Hepatocyte (in vitro differentiated cells): ENCODE measurements around the gene EFEMP2. TPM values are rescaled to one million over a fixed set of nuclear protein-coding genes. Genes with fewer than 3 reads are reported as not detected.

Experiments used
- DNase-seq: peaks from one replicate; pipeline ENCODE4 v3.0.0-alpha.2; 2016; ENCODE audit warnings: low spot score
- H2AFZ ChIP-seq: fragments of 200-600 bp; sonication (generic); 2 replicates; pipeline ENCODE4 v1.6.0; 2016; ENCODE audit warnings: antibody characterized with exemption, mild to moderate bottlenecking
- H3K27ac ChIP-seq: fragments of 200-600 bp; sonication (generic); 2 replicates; pipeline ENCODE4 v1.5.1; 2016; ENCODE audit warnings: mild to moderate bottlenecking
- H3K27me3 ChIP-seq: fragments of 200-600 bp; sonication (generic); 2 replicates; pipeline ENCODE4 v1.6.1; 2016
- H3K36me3 ChIP-seq: fragments of 200-600 bp; sonication (generic); replicated peaks from 2 replicates; pipeline ENCODE4 v1.5.1; 2016; ENCODE audit warnings: low read depth; ENCODE audit not compliant: insufficient read depth
- H3K4me1 ChIP-seq: fragments of 200-600 bp; sonication (generic); 2 replicates; pipeline ENCODE4 v1.5.1; 2016; ENCODE audit warnings: mild to moderate bottlenecking, moderate library complexity; ENCODE audit not compliant: insufficient read depth
- H3K4me2 ChIP-seq: fragments of 200-600 bp; sonication (generic); 2 replicates; pipeline ENCODE4 v1.6.0; 2016
- H3K4me3 ChIP-seq: fragments of 200-600 bp; sonication (generic); 2 replicates; pipeline ENCODE4 v1.5.1; 2016; ENCODE audit warnings: mild to moderate bottlenecking
- H3K79me2 ChIP-seq: fragments of 200-600 bp; sonication (generic); 2 replicates; pipeline ENCODE4 v1.6.0; 2017; ENCODE audit warnings: mild to moderate bottlenecking
- H3K9me2 ChIP-seq: fragments of 200-600 bp; sonication (generic); replicated peaks from 2 replicates; pipeline ENCODE4 v1.6.0; 2017; ENCODE audit warnings: mild to moderate bottlenecking; ENCODE audit not compliant: insufficient read depth
- H3K9me3 ChIP-seq: fragments of 200-600 bp; sonication (generic); 2 replicates; pipeline ENCODE4 v1.5.1; 2016; ENCODE audit warnings: low read depth, mild to moderate bottlenecking
- H4K20me1 ChIP-seq: fragments of 200-600 bp; sonication (generic); 2 replicates; pipeline ENCODE4 v1.6.0; 2016; ENCODE audit warnings: mild to moderate bottlenecking; ENCODE audit not compliant: insufficient read depth, poor library complexity, severe bottlenecking
- EZH2 ChIP-seq: fragments of 200-600 bp; sonication (generic); IDR thresholded peaks from 2 replicates; pipeline ENCODE4 v1.6.1; 2016; ENCODE audit warnings: antibody characterized with exemption, mild to moderate bottlenecking, borderline replicate concordance
- EZH2phosphoT487 ChIP-seq: fragments of 200-600 bp; sonication (generic); IDR thresholded peaks from one replicate; pipeline ENCODE4 v1.6.1; 2018; ENCODE audit warnings: antibody characterized with exemption, mild to moderate bottlenecking, low read depth, moderate library complexity; ENCODE audit not compliant: unreplicated experiment, severe bottlenecking
- WGBS: methylation state at CpG from one replicate; pipeline ENCODE4 v1.1.6; 2016; ENCODE audit warnings: low lambda C conversion rate; ENCODE audit errors: missing lambda C conversion rate; 5-methylcytosine and 5-hydroxymethylcytosine counted together
- polyA plus RNA-seq: library from polyadenylated mRNA; unstranded; fragments of >200 nt; fragmentation: Nextera tagmentation; extraction: Ambion mirVana; gene quantifications from 2 replicates; pipeline ENCODE4 v1.2.1, GENCODE V29; 2016
- total RNA-seq: library from RNA; depleted of rRNA; stranded (reverse); fragments of >200 nt; gene quantifications from 2 replicates; pipeline ENCODE4 v1.2.3, GENCODE V29; 2014
- TF ChIP-seq, protein P1 (sequence below): fragments of 200-600 bp; sonication (generic); IDR thresholded peaks from 2 replicates; pipeline ENCODE4 v1.5.1; 2016; ENCODE audit warnings: antibody characterized with exemption, mild to moderate bottlenecking; ENCODE audit not compliant: poor library complexity

EFEMP2 gene
- total and polyA plus RNA-seq, 2 experiments from 2014 or later, result 65.2 to 197 TPM

GRCh38 chr11:65884716-65885092, 12.1 kb upstream of the EFEMP2 start:
- no peak for TF ChIP-seq EZH2phosphoT487
- TF ChIP-seq, protein P1, sequence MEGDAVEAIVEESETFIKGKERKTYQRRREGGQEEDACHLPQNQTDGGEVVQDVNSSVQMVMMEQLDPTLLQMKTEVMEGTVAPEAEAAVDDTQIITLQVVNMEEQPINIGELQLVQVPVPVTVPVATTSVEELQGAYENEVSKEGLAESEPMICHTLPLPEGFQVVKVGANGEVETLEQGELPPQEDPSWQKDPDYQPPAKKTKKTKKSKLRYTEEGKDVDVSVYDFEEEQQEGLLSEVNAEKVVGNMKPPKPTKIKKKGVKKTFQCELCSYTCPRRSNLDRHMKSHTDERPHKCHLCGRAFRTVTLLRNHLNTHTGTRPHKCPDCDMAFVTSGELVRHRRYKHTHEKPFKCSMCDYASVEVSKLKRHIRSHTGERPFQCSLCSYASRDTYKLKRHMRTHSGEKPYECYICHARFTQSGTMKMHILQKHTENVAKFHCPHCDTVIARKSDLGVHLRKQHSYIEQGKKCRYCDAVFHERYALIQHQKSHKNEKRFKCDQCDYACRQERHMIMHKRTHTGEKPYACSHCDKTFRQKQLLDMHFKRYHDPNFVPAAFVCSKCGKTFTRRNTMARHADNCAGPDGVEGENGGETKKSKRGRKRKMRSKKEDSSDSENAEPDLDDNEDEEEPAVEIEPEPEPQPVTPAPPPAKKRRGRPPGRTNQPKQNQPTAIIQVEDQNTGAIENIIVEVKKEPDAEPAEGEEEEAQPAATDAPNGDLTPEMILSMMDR, result peak; percentile 99
- no peak overlapping the region for H3K4me2 ChIP-seq
- no peaks in the 10 kb centered on the region for H3K9me2 ChIP-seq
- no peaks in the 10 kb centered on the region for H4K20me1 ChIP-seq
- H3K27me3 ChIP-seq, result no peaks in the 10 kb centered on the region
- no peak overlapping the region for H2AFZ ChIP-seq
- peak; percentile 85 for DNase-seq
- no peaks in the 10 kb centered on the region for H3K36me3 ChIP-seq
- 27% methylated on average over 9 of the region's 9 CpGs for WGBS
- no peaks in the 10 kb centered on the region for H3K9me3 ChIP-seq
- H3K4me3 ChIP-seq, result no peak overlapping the region
- no peak overlapping the region for H3K27ac ChIP-seq
- peaks cover 24% of the 10 kb centered on the region for H3K79me2 ChIP-seq
- peaks cover 22% of the 10 kb centered on the region for H3K4me1 ChIP-seq

GRCh38 chr11:65883786-65884715, 11.5 kb upstream of the EFEMP2 start:
- Histone ChIP-seq H3K36me3 (no peaks in the 10 kb centered on the region), H3K27ac (no peak overlapping the region), H3K4me3 (no peak overlapping the region), H3K4me1 (peaks cover 15% of the 10 kb centered on the region), H3K9me3 (no peaks in the 10 kb centered on the region), H3K79me2 (peaks cover 24% of the 10 kb centered on the region), H3K4me2 (no peak overlapping the region), H3K27me3 (no peaks in the 10 kb centered on the region), H2AFZ (no peak overlapping the region), H4K20me1 (no peaks in the 10 kb centered on the region), H3K9me2 (no peaks in the 10 kb centered on the region)
- no peak for DNase-seq
- 93% methylated on average over 28 of the region's 28 CpGs for WGBS
- no peak for TF ChIP-seq EZH2phosphoT487
- TF ChIP-seq EZH2, result no peak
- TF ChIP-seq, protein P1, result no peak

DNA sequence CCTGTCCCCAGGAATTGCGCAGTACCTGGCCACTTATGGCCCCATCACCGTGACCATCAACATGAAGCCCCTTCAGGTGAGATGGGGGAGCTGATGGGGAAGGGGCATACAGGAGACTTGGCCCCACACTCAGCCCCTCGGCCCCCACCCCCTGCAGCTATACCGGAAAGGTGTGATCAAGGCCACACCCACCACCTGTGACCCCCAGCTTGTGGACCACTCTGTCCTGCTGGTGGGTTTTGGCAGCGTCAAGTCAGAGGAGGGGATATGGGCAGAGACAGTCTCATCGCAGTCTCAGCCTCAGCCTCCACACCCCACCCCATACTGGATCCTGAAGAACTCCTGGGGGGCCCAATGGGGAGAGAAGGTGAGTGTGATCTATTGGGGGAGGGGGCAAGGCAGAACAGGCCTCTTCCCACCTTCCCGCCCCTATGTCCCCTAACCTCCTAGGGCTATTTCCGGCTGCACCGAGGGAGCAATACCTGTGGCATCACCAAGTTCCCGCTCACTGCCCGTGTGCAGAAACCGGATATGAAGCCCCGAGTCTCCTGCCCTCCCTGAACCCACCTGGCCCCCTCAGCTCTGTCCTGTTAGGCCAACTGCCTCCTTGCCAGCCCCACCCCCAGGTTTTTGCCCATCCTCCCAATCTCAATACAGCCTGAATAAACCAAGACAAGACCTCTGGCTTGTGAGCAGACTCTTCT, 10.6 kb upstream of the EFEMP2 start:
- H3K4me2 ChIP-seq, result no peak overlapping the region
- no peaks in the 10 kb centered on the region for H3K9me2 ChIP-seq
- H3K27ac ChIP-seq, result no peak overlapping the region
- H3K36me3 ChIP-seq, result no peaks in the 10 kb centered on the region
- TF ChIP-seq EZH2, result no peak
- TF ChIP-seq, protein P1, result no peak
- TF ChIP-seq EZH2phosphoT487, result no peak
- no peak for DNase-seq
- H3K27me3 ChIP-seq, result no peaks in the 10 kb centered on the region
- H3K79me2 ChIP-seq, result peaks cover 24% of the 10 kb centered on the region
- peaks cover 13% of the 10 kb centered on the region for H3K4me1 ChIP-seq
- no peak overlapping the region for H2AFZ ChIP-seq
- WGBS, result 94% methylated on average over 10 of the region's 13 CpGs
- H3K9me3 ChIP-seq, result no peaks in the 10 kb centered on the region
- H3K4me3 ChIP-seq, result no peak overlapping the region
- no peaks in the 10 kb centered on the region for H4K20me1 ChIP-seq
